Right ventricle myocardium inferior (tissue), 1 donor: ENCODE results near the gene HAT1. TPM values are rescaled to one million over a fixed set of nuclear protein-coding genes. Genes with fewer than 3 reads are reported as not detected.
"Not testable (repeated sequence)": the region's sequence is repeated elsewhere in the genome, so short reads cannot be mapped to it uniquely, and the experiment has no call there.

ENCODE experiments used
- ATAC-seq: fragments of 200-7000 bp; cut with Tn5 transposase; one replicate; pipeline ENCODE4 v1.9.1; 2020; ENCODE audit warnings: mild to moderate bottlenecking, moderate library complexity
- DNase-seq: peaks from one replicate; pipeline ENCODE4 v3.0.0; 2021; ENCODE audit errors: missing footprints
- intact Hi-C: fragments of 100-400 bp; cut with DNase I; formaldehyde crosslinking; loops from one replicate; pipeline ENCODE4 v1.11.0; 2022
- total RNA-seq: library from RNA; stranded (reverse); fragmentation: NEBNext Ultra II Directional; extraction: Animal tissue kit (Norgen Biotek cat#: 25700); gene quantifications from one replicate; pipeline ENCODE4 v1.2.1, GENCODE V29; 2021
- donor health status: DM: no; HTN: yes; CAD: no; lungs with severe emphysema.

Gene HAT1
- total RNA-seq, 1 donor from 2014 or later = 34.8 TPM

- intact Hi-C loops = no loop called here
- ATAC-seq = no peak
- no peak for DNase-seq
Measured at GRCh38 chr2:171964308-171964707, 42.0 kb downstream of the HAT1 start.

GRCh38 chr2:171965238-171965637, 43.0 kb downstream of the HAT1 start:
- ATAC-seq (no peak), DNase-seq (no peak)
- intact Hi-C loops = no loop called here

- intact Hi-C loops = no loop called here
- ATAC-seq = no peak
- no peak for DNase-seq
Measured at GRCh38 chr2:171965661-171966060, 43.4 kb downstream of the HAT1 start.

- ATAC-seq (no peak), DNase-seq (no peak)
- intact Hi-C loops = no loop called here
Measured at GRCh38 chr2:171966235-171966634, 44.0 kb downstream of the HAT1 start.

GRCh38 chr2:171966688-171967087, 44.4 kb downstream of the HAT1 start:
- intact Hi-C loops = no loop called here
- DNase-seq (no peak), ATAC-seq (no peak)

GRCh38 chr2:171968509-171968908, 46.2 kb downstream of the HAT1 start:
- no peak for DNase-seq
- intact Hi-C loops = no loop called here
- ATAC-seq = no peak

- intact Hi-C loops = no loop called here
- no peak for DNase-seq
- ATAC-seq = no peak
Measured at GRCh38 chr2:171972329-171972982, 50.2 kb downstream of the HAT1 start.

GRCh38 chr2:171979103-171979502, 56.8 kb downstream of the HAT1 start:
- ATAC-seq (no peak), DNase-seq (no peak)
- intact Hi-C loops = no loop called here

- DNase-seq, ATAC-seq, intact Hi-C loops: not testable (repeated sequence)
Measured at GRCh38 chr2:171983924-171984323, 61.7 kb downstream of the HAT1 start.

- ATAC-seq (no peak), DNase-seq (no peak)
Measured at GRCh38 chr2:171985076-171985475, 62.8 kb downstream of the HAT1 start.

GRCh38 chr2:171986778-171987177, 64.5 kb downstream of the HAT1 start:
- ATAC-seq (no peak), DNase-seq (no peak)
- intact Hi-C loops = no loop called here

More at GRCh38 chr2:171985076-171985475, 62.8 kb downstream of the HAT1 start:
- intact Hi-C loops = no loop called here

- DNase-seq (no peak), ATAC-seq (peak; percentile 63)
- intact Hi-C loops = no loop called here
Measured at GRCh38 chr2:171991027-171991426, 68.8 kb downstream of the HAT1 start.

GRCh38 chr2:171995586-171995985, 73.3 kb downstream of the HAT1 start:
- DNase-seq (no peak), ATAC-seq (no peak)
- intact Hi-C loops = no loop called here

- intact Hi-C loops = no loop called here
- no peak for ATAC-seq
- no peak for DNase-seq
Measured at GRCh38 chr2:171996021-171996420, 73.8 kb downstream of the HAT1 start.

GRCh38 chr2:171997031-171997430, 74.8 kb downstream of the HAT1 start:
- ATAC-seq, DNase-seq, intact Hi-C loops: not testable (repeated sequence)

GRCh38 chr2:171999161-171999560, 76.9 kb downstream of the HAT1 start:
- DNase-seq = no peak
- intact Hi-C loops = no loop called here
- no peak for ATAC-seq

GRCh38 chr2:171999604-172000469, 77.6 kb downstream of the HAT1 start, which contains the start of gene METAP1D:
Gene METAP1D (plus strand): TSS chr2:171999953. CDS start chr2:171999970, 17 bp downstream.
- intact Hi-C loops = no loop called here
- DNase-seq (peak; percentile 97), ATAC-seq (peak; percentile 100)

- DNase-seq (no peak), ATAC-seq (no peak)
- intact Hi-C loops = no loop called here
Measured at GRCh38 chr2:172000696-172001361, 78.6 kb downstream of the HAT1 start.

- intact Hi-C loops = no loop called here
- ATAC-seq (no peak), DNase-seq (no peak)
Measured at GRCh38 chr2:172007372-172007771, 85.1 kb downstream of the HAT1 start.

GRCh38 chr2:172009823-172010222, 87.6 kb downstream of the HAT1 start:
- DNase-seq (no peak), ATAC-seq (no peak)
- intact Hi-C loops = no loop called here
